NOMO-1 treated with dmso at 0.1 percent for 144 hours (cell line): ENCODE measurements around the gene RAE1.

Source experiments
- DNase-seq: peaks from one replicate; lab custom pipeline; 2025; ENCODE audit not compliant: unreplicated experiment; lab: John Stamatoyannopoulos, UW

Gene RAE1

GRCh38 chr20:57387463-57387862 lies 36.4 kb downstream of the RAE1 start:
- no peak for DNase-seq

GRCh38 chr20:57387945-57388371 lies 36.9 kb downstream of the RAE1 start:
- no peak for DNase-seq

DNA sequence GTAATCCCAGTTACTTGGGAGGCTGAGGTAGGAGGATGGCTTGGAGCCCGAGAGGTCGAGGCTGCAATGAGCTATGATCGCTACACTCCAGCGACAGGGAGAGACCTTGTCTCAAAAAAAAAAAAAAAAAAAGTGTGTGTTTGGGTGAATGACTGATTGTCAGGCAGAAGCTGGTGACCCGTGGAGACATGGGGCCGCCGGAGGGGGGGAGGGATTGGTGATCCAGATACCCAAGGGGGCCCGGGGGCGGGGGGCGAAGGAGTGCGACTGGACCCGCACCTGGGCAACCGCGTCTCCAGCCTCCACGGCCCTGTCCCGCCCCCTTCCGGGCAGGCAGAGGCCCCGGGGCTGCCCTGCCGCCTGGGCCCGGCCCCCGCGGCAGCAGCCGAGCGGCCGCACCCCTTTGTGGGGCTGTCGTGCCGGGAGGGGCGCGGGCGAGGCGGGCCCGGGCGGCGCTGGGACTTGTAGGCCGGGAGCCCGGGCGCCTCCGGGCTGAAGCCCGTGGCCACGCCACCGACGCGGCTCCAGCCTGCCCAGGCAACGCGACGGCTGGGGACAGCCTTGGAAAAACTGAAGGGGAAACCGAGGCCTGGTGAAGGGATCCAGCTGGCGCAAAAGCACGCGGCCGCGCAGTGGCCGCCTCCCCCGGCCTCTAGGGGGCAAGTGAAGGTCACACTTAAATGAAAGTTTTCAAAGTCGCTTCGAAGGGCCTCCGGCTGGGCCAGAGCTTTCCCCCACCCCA lies 38.1 kb downstream of the RAE1 start:
- DNase-seq = peak; percentile 67

- DNase-seq = no peak
These were observed 38.9 kb downstream of the RAE1 start for GRCh38 chr20:57389695-57390603.

- peak; percentile 61 for DNase-seq
These were observed 39.8 kb downstream of the RAE1 start, which contains the start of gene RBM38 for GRCh38 chr20:57390604-57391438. Gene RBM38 (plus strand): TSS chr20:57391396. CDS start chr20:57391582, 186 bp downstream.

- DNase-seq = no peak
These were observed 40.6 kb downstream of the RAE1 start for GRCh38 chr20:57391439-57392301.

DNA sequence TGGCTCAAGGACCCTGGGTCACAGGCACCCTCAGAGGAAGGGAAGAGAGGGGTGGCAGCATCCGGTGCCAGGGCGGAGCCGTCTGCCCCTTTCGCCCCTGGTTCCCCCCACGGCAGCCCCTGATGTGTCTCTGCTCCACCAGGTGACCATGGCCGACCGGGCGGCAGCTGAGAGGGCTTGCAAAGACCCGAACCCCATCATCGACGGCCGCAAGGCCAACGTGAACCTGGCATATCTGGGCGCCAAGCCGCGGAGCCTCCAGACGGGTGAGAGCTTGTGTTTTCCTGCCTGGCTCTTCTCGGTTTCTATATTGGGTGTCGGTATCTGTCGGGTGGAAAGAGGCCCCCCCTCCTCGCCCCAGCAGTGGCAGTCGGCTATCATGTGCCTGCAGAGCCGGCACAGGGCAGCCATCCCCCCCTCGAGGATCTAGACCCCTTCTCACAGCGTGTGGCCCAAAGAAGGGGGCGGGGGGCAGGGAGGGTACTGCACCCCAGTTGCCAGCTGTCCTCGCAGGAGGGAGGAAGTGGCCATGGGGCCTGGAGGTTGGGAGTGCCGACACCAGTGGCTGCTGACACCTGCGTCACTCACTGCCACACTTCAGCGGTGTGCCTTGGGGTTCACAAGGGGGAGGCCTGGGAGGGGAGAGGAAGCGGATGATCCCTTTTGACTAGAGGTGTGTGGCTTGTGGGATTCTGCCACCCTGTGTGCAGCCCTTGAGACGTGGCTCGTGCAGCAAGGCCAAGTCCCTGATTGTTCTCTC lies 41.6 kb downstream of the RAE1 start:
- DNase-seq = no peak

DNA sequence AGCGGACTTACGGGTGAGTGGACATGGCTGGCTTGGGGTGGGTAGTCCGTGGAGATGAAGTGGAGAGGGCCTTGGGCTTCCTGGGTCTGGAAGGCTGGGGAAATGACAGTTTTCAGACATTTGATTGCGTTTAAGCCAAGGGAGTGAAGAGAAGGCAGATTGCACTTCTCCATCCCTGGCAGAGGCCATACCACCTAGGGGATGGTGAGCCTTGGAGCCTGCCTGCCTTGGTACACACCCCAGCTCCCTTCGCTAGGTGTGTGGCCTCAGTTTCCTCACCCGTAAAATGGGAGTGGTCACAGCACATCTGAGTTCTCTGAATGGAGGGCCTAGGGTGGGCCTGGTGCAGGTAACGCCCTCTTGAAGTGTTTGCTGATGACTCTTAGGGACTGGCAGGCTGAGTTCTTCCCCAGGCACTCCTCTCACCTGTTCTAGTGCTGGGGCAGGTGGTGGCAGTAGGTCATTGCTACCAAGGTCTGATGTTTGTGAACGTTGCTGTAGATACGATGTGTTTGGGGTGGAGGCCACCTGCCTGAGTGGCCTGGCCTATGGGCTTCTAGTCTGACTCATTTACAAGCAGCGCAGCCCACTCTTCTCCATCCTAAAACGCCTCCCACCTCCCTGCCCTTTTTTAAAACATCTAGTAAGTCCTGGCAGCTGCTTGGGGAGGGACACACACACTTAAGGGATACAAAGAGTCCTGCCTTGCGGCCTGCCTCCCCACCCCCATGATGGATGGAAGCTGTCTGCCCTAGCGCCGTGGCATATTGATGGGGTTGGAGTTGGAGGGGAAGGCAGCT lies 42.5 kb downstream of the RAE1 start:
- DNase-seq = no peak

- DNase-seq = no peak
These were observed 43.3 kb downstream of the RAE1 start for GRCh38 chr20:57394121-57395082.

DNA sequence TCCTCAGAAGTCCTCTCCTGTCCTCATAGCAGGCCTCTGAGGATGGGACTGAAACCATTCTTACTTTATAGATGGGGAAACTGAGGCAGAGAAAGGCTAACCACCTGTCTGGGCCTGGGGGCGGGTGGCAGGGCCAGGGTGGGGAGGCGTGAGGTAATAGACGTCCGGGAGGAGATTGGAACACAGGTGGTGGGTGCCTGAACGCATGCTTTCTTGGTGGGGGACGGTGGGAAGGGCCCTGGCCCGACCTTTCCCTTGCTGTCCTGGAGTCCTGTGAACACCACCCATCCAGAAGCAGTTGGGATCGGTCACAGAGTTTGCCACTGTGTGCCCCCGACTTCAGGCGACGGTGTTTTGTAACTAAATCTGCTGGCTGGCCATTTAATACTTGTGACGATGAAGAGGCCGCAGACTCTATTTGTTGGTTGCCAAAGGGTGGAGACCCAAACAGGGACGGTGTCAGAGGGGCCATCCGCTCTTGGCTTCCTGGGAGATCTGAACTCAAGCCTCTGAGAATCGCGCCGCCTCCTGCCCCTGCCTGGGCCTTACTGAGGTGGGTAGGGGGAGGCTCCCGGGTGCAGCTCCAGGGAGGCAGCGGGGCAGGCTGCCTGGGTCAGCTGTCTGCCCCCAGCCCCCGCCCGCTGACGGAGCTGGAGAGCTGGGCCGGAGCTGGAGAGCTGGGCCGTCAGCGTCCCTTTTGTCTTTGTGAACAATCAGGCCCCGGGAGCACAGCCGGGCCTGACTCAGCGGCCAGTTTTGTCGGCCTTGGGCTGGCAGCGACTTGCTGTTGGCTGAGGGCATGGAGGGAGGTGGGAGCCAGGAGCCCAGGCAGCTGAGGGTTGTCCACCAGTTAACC lies 44.3 kb downstream of the RAE1 start:
- DNase-seq = no peak

DNA sequence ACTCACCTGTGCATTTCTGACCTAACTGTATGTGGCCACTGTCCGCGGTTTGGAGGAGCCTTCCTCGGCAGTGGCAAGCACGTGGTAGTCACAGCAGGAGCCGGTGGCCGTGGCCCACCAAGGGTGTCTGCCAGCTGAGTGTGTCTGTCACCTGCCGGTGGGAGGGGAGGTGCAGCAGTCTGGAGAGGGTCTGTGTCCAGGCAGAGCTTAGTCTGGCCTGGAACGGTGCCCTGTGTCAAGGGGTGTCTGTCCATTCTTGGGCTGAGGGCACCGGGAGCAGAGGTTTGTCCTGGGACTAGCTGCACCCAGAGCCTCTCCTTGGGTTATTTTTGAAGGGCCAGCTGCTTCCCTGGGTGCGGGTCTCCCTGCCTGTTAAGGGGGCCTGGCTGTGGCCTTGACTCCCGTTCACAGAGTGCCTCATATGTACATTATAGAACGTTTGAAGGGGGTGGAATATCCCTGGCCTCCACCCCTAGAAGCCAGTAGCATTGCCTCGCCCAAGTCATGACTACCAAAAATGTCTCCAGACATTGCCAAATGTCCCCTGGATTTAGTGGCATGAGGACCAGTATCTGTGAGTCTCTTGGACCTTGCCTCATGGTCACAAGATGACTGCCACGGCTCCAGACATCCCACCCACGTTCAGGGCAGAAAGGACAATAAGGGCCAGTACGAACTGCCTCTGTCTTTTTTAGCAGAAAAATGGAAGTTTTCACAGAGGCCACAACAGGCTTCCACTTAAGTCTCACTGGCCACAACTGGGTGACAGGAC lies 45.3 kb downstream of the RAE1 start:
- DNase-seq = no peak

GRCh38 chr20:57396984-57397692 lies 46.1 kb downstream of the RAE1 start:
- DNase-seq = no peak

- DNase-seq = no peak
These were observed 46.6 kb downstream of the RAE1 start for GRCh38 chr20:57397693-57398108.

DNA sequence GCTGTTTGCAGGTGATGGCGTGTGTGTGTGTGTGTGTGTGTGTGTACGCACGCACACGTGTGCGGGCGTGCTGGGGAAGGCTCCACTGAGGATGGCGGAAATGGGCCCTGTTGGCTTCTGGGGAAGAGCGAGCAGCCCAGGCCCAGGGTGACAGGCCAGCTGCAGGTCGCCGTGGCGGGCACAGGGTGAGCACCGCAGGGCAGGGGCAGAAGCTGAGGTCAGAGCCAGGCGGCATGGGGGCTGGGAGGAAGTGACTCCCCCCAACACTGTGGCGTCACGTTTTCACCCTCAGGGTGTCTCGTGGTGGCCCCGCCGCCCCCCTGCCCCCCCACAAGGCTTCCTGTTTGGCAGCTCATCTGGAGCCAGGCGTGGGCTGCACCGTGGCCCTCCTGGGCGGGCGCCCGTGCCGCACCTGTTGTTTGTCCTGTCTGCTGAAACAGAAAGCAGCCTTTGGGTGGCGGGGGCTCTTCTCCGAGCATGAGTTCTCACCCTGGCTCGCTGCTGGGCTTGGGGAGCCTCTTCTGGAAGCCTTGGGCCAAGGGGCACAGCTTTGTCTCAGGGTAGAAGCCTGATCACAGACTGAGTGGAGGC lies 47.3 kb downstream of the RAE1 start:
- no peak for DNase-seq
